DMS153 (cell line): ENCODE data around the gene SOCS6.
"Not testable (repeated sequence)": the region's sequence is repeated elsewhere in the genome, so short reads cannot be mapped to it uniquely, and the experiment has no call there.

Experiments
- DNase-seq: peaks from one replicate; lab custom pipeline; 2025; lab: John Stamatoyannopoulos, UW

The SOCS6 gene

GRCh38 chr18:70358105-70358406 is 69.2 kb downstream of the SOCS6 start:
- DNase-seq, result not testable (repeated sequence)

- DNase-seq, result no peak
Observed at GRCh38 chr18:70359071-70359470, 70.2 kb downstream of the SOCS6 start.

- DNase-seq, result no peak
Observed at GRCh38 chr18:70362258-70362657, 73.4 kb downstream of the SOCS6 start.

GRCh38 chr18:70363861-70364260 is 75.0 kb downstream of the SOCS6 start:
- no peak for DNase-seq

GRCh38 chr18:70365361-70365760 is 76.5 kb downstream of the SOCS6 start:
- no peak for DNase-seq

GRCh38 chr18:70366174-70366573 is 77.3 kb downstream of the SOCS6 start:
- DNase-seq, result no peak

- DNase-seq, result no peak
Observed at GRCh38 chr18:70366670-70367069, 77.8 kb downstream of the SOCS6 start.

GRCh38 chr18:70367344-70367743 is 78.5 kb downstream of the SOCS6 start:
- DNase-seq, result not testable (repeated sequence)

- no peak for DNase-seq
Observed at GRCh38 chr18:70368903-70369302, 80.1 kb downstream of the SOCS6 start.

GRCh38 chr18:70370762-70371733 is 82.2 kb downstream of the SOCS6 start:
- no peak for DNase-seq

- no peak for DNase-seq
Observed at GRCh38 chr18:70371908-70372307, 83.1 kb downstream of the SOCS6 start.

- DNase-seq, result no peak
Observed at GRCh38 chr18:70372450-70373041, 83.7 kb downstream of the SOCS6 start.

- no peak for DNase-seq
Observed at GRCh38 chr18:70373042-70373519, 84.2 kb downstream of the SOCS6 start.

GRCh38 chr18:70374154-70374553 is 85.3 kb downstream of the SOCS6 start:
- DNase-seq, result no peak

GRCh38 chr18:70376137-70376913 is 87.5 kb downstream of the SOCS6 start:
- no peak for DNase-seq

GRCh38 chr18:70376914-70377258 is 88.0 kb downstream of the SOCS6 start:
- no peak for DNase-seq

- no peak for DNase-seq
Observed at GRCh38 chr18:70377317-70377799, 88.5 kb downstream of the SOCS6 start.

- no peak for DNase-seq
Observed at GRCh38 chr18:70377857-70378701, 89.2 kb downstream of the SOCS6 start.
